MG63 (cell line): ENCODE results near the gene DGCR8. TPM values are rescaled to one million over a fixed set of nuclear protein-coding genes. Genes with fewer than 3 reads are reported as not detected.
A peak's percentile ranks its signal among the peaks of the same experiment; 100 is the strongest.

Experiments used
- DNase-seq: peaks from one replicate; pipeline ENCODE4 v3.0.0-alpha.2; 2020
- H3K27me3 ChIP-seq: fragments of 250-450 bp; sonication (Bioruptor Pico); 2 replicates; pipeline ENCODE4 v1.5.1; 2020; ENCODE audit warnings: mild to moderate bottlenecking, moderate library complexity
- H3K36me3 ChIP-seq: fragments of 250-450 bp; sonication (Bioruptor Pico); 2 replicates; pipeline ENCODE4 v1.5.1; 2020; ENCODE audit warnings: mild to moderate bottlenecking, moderate library complexity
- H3K4me3 ChIP-seq: fragments of 250-450 bp; sonication (Bioruptor Pico); 2 replicates; pipeline ENCODE4 v1.5.1; 2020; ENCODE audit warnings: mild to moderate bottlenecking, moderate library complexity
- H3K9me3 ChIP-seq: fragments of 250-450 bp; sonication (Bioruptor Pico); 2 replicates; pipeline ENCODE4 v1.5.1; 2020; ENCODE audit warnings: mild to moderate bottlenecking, moderate library complexity
- total RNA-seq: library from RNA; depleted of rRNA; stranded (reverse); fragments of >200 nt; shearing (Covaris generic); gene quantifications from 2 replicates; pipeline ENCODE4 v1.2.3, GENCODE V29; 2014; ENCODE audit warnings: low replicate concordance

The DGCR8 gene
- total RNA-seq, 1 experiment from 2014 or later: 31.0 TPM

- no peaks in the 10 kb centered on the region for H3K27me3 ChIP-seq
- peak; percentile 66 for DNase-seq
- H3K36me3 ChIP-seq: peaks cover 9% of the 10 kb centered on the region
- H3K9me3 ChIP-seq: no peaks in the 10 kb centered on the region
- H3K4me3 ChIP-seq: peak overlapping the region; percentile 69
Observed at GRCh38 chr22:20131859-20132685, 52.0 kb downstream of the DGCR8 start.

DNA sequence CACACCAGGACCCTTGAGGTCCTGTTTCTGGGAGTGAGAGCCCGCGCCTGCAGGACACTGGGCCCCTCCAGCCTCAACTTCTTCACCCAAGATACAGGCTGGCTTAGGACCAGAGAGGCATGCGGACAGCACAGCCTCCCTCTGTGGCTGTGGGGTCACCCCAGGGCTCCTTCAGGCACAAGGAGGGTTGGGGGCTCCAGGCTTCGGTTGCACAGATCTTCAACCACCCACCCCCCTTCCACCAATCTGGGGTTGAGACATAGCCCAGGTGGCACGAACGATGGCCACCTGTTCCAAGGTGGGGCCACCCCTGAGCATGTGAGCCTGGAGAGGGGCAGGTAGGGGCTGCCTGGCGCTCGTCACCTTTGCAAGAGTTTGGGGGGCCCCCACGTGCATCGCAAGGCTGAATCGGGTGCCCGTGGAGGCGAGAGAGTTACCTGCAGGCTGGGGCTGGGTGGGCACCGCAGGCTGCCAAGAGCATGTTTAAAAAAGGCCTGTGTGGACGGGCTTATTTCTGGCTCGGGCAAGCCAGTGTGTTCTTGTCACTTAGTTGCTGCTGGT lies 52.7 kb downstream of the DGCR8 start:
- no peaks in the 10 kb centered on the region for H3K27me3 ChIP-seq
- peaks cover 3% of the 10 kb centered on the region for H3K36me3 ChIP-seq
- H3K9me3 ChIP-seq: no peaks in the 10 kb centered on the region
- peak overlapping the region; percentile 69 for H3K4me3 ChIP-seq
- DNase-seq: no peak

DNA sequence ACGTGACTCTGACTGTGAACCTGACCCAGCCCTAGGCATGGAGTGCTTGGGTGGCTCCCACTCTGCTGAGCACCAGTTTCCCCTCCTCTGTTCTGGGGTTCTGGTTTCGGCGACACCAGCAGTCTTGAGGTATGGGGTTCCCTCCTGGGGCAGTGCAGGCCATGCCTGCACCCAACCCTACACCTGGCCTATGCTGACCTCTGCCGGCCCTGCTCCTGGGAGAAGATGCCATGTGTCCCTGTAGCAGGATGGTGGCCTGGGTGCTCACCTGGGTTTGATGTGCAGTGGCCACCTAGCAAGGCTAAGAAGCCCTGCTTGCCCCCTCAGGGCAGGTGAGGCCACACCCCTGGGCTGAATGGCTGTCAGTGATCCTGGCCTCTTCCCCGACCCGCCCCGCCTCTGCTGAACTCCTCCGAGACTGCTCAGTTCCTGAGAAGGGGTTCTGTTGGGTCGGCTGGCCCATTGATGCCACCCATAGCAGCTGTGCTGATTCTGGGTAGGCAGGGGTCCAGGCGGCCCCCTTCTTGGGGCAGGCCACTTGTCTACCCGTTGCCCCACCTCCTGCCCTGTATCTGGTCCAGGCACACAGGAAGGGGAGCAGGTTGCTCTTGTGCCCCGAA lies 54.0 kb downstream of the DGCR8 start:
- Histone ChIP-seq H3K9me3 (no peaks in the 10 kb centered on the region), H3K36me3 (no peaks in the 10 kb centered on the region), H3K4me3 (no peak overlapping the region), H3K27me3 (no peaks in the 10 kb centered on the region)
- DNase-seq: no peak

DNA sequence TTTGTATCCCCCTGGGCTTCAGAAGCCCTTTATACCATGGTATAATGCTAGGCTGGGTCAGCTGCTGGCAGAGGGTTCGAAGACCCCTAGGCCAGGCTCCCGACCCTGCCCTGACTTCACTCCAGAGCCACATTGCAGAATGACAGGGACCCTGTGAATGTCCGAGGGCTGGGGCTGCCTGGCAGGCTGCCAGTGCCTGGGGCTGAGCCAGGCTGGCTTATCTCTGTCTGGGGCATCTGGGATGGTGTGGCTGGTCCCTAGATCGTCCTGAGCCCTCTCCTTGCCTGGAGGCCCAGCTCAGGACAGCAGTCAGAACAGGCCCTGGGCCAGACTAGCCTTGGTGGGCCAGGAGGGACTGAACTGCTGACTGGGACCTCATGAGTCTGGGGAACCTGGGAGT lies 55.2 kb downstream of the DGCR8 start:
- Histone ChIP-seq H3K27me3 (no peaks in the 10 kb centered on the region), H3K9me3 (no peaks in the 10 kb centered on the region), H3K4me3 (no peak overlapping the region), H3K36me3 (peaks cover 2% of the 10 kb centered on the region; the same call in 1 of the 2 replicates)
- DNase-seq: no peak

DNA sequence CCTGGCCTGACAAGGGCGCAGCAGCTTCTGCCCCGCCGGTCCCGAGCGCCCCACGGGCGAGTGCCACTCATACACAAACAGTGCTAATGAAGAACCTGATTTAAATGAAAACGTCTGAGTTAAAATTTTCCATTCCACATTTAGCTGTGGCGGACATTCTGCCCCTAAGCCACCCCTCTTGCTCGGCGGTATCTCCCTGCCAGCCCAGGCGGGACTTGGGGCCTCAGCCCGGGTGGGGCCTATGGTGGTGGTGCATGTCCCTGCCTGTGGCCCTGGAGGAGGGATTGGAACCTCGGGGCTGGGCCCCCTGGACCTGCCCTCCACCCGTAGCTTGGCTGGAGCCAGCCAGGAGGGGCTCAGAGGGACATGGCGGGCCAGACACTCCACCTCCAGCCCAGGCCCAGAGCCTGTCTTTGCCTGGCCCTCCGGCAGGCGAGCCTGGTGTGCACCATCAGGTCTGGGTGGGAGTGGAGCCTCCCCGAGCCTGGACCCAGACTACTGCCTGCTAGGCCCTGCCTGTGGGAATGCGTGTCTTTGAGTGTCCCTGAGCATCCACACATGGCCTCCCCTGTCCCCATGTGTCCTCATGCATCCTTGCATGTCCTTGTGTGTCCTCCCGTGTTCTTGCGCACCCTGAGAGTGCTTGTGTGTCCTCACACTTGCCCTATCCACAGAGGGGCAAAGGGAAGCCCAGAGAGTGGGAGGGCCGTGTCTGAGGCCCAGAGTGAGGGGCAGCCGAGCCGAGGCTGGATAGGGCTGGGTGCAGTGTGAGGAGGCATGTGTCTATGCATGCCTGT lies 56.0 kb downstream of the DGCR8 start:
- no peaks in the 10 kb centered on the region for H3K9me3 ChIP-seq
- no peak overlapping the region for H3K4me3 ChIP-seq
- DNase-seq: no peak
- no peaks in the 10 kb centered on the region for H3K27me3 ChIP-seq
- H3K36me3 ChIP-seq: peaks cover 5% of the 10 kb centered on the region

DNA sequence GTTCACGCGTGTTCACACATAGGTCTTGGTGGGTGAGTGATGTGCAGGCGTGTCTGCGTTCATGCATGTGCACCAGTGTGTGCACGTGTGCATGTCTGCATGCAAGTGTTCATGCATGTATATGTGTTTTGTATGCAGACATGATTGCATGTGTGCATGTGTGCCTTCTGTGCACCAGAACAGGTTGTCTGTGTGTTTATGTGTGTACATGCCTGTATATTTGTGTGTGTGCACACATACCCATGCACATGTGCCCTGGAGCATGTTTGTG lies 56.5 kb downstream of the DGCR8 start:
- no peak for DNase-seq
- Histone ChIP-seq H3K27me3 (no peaks in the 10 kb centered on the region), H3K4me3 (no peak overlapping the region), H3K36me3 (peaks cover 5% of the 10 kb centered on the region), H3K9me3 (no peaks in the 10 kb centered on the region)

- H3K27me3 ChIP-seq: no peaks in the 10 kb centered on the region
- H3K4me3 ChIP-seq: no peak overlapping the region
- H3K36me3 ChIP-seq: peaks cover 5% of the 10 kb centered on the region
- no peak for DNase-seq
- H3K9me3 ChIP-seq: no peaks in the 10 kb centered on the region
Observed at GRCh38 chr22:20137113-20137512, 57.1 kb downstream of the DGCR8 start.

- DNase-seq: no peak
- no peak overlapping the region for H3K4me3 ChIP-seq
Observed at GRCh38 chr22:20137671-20138416, 57.8 kb downstream of the DGCR8 start.

DNA sequence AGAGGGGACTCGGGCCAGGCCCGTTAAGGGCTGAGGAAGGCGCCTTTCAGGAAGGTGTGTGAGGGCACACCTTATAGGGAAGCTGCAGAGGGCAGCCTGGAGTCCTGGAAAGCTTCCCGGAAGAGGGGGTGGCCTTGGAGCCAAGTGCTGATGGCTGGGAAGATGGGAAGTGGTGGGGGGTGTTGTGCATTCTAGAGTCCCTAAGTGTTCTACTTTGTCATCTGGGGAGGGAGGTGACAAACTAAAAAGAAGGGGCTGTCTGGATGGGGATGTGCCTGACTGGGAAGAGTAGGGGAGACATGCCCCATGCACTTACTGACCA lies 58.3 kb downstream of the DGCR8 start:
- H3K36me3 ChIP-seq: peaks cover 5% of the 10 kb centered on the region
- H3K9me3 ChIP-seq: no peaks in the 10 kb centered on the region
- no peaks in the 10 kb centered on the region for H3K27me3 ChIP-seq
- no peak overlapping the region for H3K4me3 ChIP-seq
- no peak for DNase-seq

More at GRCh38 chr22:20137671-20138416, 57.8 kb downstream of the DGCR8 start:
- Histone ChIP-seq H3K27me3 (no peaks in the 10 kb centered on the region), H3K36me3 (peaks cover 5% of the 10 kb centered on the region), H3K9me3 (no peaks in the 10 kb centered on the region)

DNA sequence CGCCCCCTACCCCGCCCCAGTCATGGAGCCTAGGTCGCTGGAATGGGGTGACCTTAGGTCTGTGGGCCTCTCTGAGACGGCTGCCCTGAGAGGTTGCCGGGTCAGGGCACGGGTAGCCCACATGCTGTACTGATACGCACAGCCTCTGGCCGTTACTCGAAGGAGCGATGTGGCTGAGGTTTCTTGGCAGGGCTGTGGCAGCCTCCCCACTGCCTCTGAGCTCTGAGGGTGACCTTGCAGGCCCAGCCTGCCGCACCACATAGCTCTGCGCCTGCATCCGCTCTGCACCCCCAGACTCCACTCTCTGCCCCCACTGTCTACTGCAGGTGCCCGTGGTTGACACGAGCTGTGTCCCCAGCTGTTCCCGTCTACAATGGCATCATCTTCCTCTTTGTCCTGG lies 58.8 kb downstream of the DGCR8 start:
- no peak for DNase-seq
- no peaks in the 10 kb centered on the region for H3K27me3 ChIP-seq
- H3K9me3 ChIP-seq: no peaks in the 10 kb centered on the region
- H3K4me3 ChIP-seq: no peak overlapping the region
- peaks cover 5% of the 10 kb centered on the region for H3K36me3 ChIP-seq

DNA sequence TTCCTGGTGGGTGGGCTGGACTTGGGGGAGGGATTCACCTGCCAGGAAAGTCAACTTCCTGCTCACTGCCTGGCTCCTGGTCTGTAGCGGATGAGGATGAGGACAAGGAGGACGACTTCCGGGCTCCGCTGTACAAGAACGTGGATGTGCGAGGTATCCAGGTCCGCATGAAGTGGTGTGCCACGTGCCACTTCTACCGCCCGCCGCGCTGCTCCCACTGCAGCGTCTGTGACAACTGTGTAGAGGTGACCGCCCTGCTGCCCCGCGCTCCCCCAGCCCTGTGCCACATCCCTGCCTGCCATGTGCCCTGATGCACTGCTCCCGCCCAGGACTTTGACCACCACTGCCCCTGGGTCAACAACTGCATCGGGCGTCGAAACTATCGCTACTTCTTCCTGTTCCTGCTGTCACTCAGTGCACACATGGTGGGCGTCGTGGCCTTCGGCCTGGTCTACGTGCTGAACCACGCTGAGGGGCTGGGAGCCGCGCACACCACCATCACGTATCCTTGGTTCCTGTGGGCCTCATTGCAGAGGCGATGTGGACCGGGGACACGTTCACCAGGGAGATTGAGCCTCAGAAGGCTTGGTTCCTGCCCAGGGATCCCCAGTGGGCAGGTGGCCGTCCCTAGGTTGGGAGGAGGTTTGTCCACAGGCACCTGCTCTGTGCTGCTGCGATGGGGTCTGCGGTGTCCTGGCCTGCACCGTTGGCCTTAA lies 59.5 kb downstream of the DGCR8 start:
- Histone ChIP-seq H3K36me3 (peaks cover 5% of the 10 kb centered on the region), H3K4me3 (no peak overlapping the region), H3K9me3 (no peaks in the 10 kb centered on the region), H3K27me3 (no peaks in the 10 kb centered on the region)
- DNase-seq: no peak

GRCh38 chr22:20140107-20140445 lies 60.0 kb downstream of the DGCR8 start:
- Histone ChIP-seq H3K9me3 (no peaks in the 10 kb centered on the region), H3K27me3 (no peaks in the 10 kb centered on the region), H3K4me3 (no peak overlapping the region), H3K36me3 (peaks cover 5% of the 10 kb centered on the region)
- DNase-seq: no peak

- Histone ChIP-seq H3K27me3 (no peaks in the 10 kb centered on the region), H3K4me3 (no peak overlapping the region), H3K36me3 (peaks cover 5% of the 10 kb centered on the region), H3K9me3 (no peaks in the 10 kb centered on the region)
- DNase-seq: no peak
Observed at GRCh38 chr22:20140521-20140964, 60.5 kb downstream of the DGCR8 start.

- no peaks in the 10 kb centered on the region for H3K27me3 ChIP-seq
- no peak overlapping the region for H3K4me3 ChIP-seq
- DNase-seq: no peak
- peaks cover 5% of the 10 kb centered on the region for H3K36me3 ChIP-seq
- H3K9me3 ChIP-seq: no peaks in the 10 kb centered on the region
Observed at GRCh38 chr22:20141186-20142077, 61.4 kb downstream of the DGCR8 start.
